LNCAP (cell line): Measurements from ENCODE around the gene GTF3C1.

ENCODE experiments used
- TF ChIP-seq, protein P1 (sequence below): fragments of 450-650 bp; IDR thresholded peaks from 2 replicates; pipeline ENCODE4 v1.5.1; 2017; ENCODE audit warnings: mild to moderate bottlenecking

GTF3C1 gene

DNA sequence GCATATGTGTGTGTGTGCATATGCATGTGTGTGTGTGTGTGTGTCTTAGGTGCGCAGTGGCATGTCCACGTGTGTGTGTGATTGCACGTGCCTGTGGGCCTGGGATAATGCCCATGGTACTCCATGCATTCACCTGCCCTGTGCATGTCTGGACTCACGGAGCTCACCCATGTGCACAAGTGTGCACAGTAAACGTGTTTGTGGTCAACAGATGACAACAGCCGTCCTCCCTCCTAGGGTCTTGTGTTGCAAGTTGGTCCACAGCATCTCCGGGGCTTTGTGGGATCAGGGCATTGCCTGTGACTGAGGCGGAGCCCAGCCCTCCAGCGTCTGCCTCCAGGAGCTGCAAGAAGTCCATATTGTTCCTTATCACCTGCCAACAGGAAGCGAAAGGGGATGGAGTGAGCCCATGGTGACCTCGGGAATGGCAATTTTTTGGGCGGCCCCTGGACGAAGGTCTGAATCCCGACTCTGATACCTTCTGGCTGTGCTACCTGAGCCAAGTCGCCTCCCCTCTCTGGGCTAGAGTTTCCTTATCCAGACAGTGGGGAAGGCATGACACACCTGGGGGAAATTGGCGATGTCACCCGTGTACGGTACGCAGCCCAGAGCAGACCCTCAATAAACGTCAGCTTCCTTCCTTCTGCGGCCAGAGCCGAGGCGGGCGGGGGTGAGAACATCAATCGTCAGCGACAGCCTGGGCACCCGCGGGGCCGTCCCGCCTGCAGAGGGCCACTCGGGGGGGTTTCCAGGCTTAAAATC lies 100.1 kb downstream of the GTF3C1 start:
- TF ChIP-seq, protein P1, sequence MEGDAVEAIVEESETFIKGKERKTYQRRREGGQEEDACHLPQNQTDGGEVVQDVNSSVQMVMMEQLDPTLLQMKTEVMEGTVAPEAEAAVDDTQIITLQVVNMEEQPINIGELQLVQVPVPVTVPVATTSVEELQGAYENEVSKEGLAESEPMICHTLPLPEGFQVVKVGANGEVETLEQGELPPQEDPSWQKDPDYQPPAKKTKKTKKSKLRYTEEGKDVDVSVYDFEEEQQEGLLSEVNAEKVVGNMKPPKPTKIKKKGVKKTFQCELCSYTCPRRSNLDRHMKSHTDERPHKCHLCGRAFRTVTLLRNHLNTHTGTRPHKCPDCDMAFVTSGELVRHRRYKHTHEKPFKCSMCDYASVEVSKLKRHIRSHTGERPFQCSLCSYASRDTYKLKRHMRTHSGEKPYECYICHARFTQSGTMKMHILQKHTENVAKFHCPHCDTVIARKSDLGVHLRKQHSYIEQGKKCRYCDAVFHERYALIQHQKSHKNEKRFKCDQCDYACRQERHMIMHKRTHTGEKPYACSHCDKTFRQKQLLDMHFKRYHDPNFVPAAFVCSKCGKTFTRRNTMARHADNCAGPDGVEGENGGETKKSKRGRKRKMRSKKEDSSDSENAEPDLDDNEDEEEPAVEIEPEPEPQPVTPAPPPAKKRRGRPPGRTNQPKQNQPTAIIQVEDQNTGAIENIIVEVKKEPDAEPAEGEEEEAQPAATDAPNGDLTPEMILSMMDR: no peak

DNA sequence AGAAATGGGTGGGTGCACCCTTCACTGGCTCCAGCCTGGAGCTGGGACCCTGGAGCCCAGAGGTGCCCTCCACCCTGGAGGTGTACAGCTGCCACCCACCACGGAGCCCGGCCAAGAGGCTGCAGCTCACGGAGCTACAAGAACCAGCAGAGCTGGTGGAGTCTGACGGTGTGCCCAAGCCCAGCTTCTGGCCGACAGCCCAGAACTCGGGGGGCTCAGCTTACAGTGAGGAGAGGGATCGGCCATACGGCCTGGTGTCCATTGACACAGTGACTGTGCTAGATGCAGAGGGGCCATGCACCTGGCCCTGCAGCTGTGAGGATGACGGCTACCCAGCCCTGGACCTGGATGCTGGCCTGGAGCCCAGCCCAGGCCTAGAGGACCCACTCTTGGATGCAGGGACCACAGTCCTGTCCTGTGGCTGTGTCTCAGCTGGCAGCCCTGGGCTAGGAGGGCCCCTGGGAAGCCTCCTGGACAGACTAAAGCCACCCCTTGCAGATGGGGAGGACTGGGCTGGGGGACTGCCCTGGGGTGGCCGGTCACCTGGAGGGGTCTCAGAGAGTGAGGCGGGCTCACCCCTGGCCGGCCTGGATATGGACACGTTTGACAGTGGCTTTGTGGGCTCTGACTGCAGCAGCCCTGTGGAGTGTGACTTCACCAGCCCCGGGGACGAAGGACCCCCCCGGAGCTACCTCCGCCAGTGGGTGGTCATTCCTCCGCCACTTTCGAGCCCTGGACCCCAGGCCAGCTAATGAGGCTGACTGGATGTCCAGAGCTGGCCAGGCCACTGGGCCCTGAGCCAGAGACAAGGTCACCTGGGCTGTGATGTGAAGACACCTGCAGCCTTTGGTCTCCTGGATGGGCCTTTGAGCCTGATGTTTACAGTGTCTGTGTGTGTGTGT lies 100.9 kb downstream of the GTF3C1 start:
- TF ChIP-seq, protein P1: no peak

DNA sequence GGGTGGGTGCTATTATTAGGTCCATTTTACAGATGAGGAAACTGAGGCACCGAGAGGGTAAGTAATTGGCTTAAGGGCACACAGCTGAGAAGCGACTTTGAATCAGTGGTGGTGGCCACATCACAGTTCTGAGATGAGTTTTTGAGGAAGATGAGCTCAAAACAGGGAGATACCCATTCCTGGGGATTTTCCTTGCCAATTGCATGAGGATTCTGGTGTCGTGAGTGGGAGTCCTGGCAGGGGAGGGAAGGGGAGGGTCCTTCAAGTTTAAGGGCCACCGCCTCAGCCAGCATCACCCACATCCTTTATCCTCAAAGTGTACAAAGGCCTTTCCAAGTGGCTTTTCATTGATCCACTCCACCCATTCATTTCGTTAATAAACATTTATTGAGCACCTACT lies 102.4 kb downstream of the GTF3C1 start:
- TF ChIP-seq, protein P1: no peak

DNA sequence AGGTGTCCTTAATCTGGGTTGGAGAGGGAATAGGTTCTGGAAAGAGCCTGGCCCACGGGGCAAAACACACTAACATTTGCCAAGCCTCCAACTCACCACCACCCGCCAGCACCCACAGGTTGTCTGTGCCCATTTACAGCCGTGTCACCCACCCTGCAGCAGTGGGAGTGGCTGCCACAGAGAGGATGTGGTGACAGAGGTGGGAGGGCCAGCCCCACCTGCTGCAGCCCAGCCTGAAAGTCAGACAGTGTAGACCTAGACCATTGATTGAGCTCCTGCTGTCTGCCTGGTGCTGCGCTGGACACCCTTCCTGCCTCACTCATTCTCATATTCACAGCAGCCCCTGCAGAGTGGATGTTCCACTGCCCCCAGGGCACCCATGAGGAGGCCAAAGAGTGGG lies 103.0 kb downstream of the GTF3C1 start:
- TF ChIP-seq, protein P1: no peak

DNA sequence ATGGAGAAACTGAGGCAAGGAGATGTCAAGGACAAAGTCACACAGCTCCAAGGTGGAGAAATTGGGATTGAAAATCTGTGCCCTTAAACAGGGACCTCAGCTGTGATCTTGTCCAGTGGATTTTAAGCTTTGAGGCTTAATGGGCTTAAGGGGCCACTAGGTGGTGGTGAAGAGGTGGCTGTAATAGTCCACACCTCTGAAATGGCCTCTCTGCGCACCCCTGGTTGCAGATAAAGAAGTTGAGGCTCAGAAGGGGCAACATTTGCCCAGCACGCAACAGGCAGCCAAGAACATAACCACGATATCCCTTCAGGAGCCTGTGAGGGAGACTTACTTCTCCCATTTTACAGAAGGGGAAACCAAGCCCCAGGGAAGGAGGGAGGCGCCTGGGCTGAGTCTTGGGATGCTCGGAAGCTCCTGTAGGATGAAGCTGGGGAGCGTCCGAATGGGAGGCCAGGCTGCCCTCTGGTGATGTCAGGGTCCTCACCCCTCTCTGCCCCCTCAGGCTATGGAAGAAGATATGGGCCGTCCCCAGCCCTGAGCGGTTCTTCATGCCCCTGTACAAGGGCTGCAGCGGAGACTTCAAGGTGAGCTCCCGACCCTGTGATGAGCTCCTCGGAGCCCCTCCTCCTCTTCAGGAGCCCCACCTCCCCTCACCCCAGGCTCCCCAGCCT lies 104.1 kb downstream of the GTF3C1 start:
- TF ChIP-seq, protein P1: no peak

DNA sequence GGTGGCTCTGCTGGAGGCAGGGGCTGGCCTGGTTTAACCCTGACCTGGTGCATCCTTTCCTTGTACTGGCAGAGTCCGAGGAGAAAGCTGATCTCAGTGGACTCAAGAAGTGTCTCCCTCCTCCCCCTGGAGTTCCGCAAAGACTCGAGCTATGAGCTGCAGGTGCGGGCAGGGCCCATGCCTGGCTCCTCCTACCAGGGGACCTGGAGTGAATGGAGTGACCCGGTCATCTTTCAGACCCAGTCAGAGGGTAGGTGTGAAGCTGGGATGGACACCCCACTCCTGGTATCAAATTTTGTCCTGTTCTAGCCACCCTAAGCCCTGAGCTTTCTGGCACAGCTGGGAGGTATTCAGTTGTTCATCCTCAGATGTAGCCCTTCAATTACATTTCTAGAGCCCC lies 105.2 kb downstream of the GTF3C1 start:
- TF ChIP-seq, protein P1: no peak

DNA sequence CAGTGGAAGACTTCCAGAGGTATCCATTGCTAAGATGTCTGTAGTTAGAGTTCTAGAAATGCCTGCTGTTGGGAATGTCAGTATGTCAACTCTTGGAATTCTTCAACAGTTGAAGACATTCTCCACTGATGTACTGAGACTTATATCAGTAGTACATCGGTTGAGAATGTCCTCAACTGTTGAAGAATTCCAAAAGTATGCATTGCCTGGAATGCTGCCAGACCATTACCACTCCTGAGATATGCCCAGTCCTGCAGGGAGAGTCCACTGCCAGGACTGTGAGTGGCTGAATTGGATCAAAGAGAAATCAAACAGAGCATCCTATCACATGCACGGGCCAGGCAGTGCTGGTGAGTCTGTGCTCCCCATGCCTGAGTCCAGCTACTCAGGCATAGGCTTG lies 105.7 kb downstream of the GTF3C1 start:
- TF ChIP-seq, protein P1: no peak
